Karpas-422 (cell line): ENCODE data around the gene HNRNPH3. TPM values are rescaled to one million over a fixed set of nuclear protein-coding genes. Genes with fewer than 3 reads are reported as not detected.

Experiments
- DNase-seq: peaks from one replicate; pipeline ENCODE4 v3.0.0-alpha.2; 2015
- H2AFZ ChIP-seq: fragments of 200-600 bp; sonication (generic); 2 replicates; pipeline ENCODE4 v1.6.1; 2014; ENCODE audit warnings: antibody characterized with exemption, low read length, mixed read lengths
- H3K27ac ChIP-seq: fragments of 200-600 bp; sonication (generic); 2 replicates; pipeline ENCODE4 v1.5.1; 2014; ENCODE audit warnings: mild to moderate bottlenecking, low read length, moderate library complexity
- H3K27me3 ChIP-seq: fragments of 200-600 bp; sonication (generic); 2 replicates; pipeline ENCODE4 v1.6.1; 2014; ENCODE audit warnings: low read length, mixed read lengths
- H3K36me3 ChIP-seq: fragments of 200-600 bp; sonication (generic); 2 replicates; pipeline ENCODE4 v1.6.1; 2014; ENCODE audit warnings: low read length, mixed read lengths; ENCODE audit not compliant: insufficient read depth
- H3K4me1 ChIP-seq: fragments of 200-600 bp; sonication (generic); 2 replicates; pipeline ENCODE4 v1.6.1; 2014; ENCODE audit warnings: mild to moderate bottlenecking, low read length, mixed read lengths
- H3K4me2 ChIP-seq: fragments of 200-600 bp; sonication (generic); 2 replicates; pipeline ENCODE4 v1.6.1; 2014; ENCODE audit warnings: low read length, low read depth, mild to moderate bottlenecking; ENCODE audit not compliant: poor library complexity, severe bottlenecking
- H3K4me3 ChIP-seq: fragments of 200-600 bp; sonication (generic); 2 replicates; pipeline ENCODE4 v1.5.1; 2014; ENCODE audit warnings: mild to moderate bottlenecking, antibody characterized with exemption, low read length, mixed read lengths
- H3K79me2 ChIP-seq: fragments of 200-600 bp; sonication (generic); 2 replicates; pipeline ENCODE4 v1.6.1; 2014; ENCODE audit warnings: mild to moderate bottlenecking, low read length, mixed read lengths
- H3K9ac ChIP-seq: fragments of 200-600 bp; sonication (generic); 2 replicates; pipeline ENCODE4 v1.6.0; 2014; ENCODE audit warnings: low read length
- H3K9me2 ChIP-seq: fragments of 200-600 bp; sonication (generic), shearing (Covaris generic); replicated peaks from 2 replicates; pipeline ENCODE4 v1.6.0; 2014; ENCODE audit warnings: mild to moderate bottlenecking, low read length, moderate library complexity; ENCODE audit not compliant: insufficient read depth
- H3K9me3 ChIP-seq: fragments of 300-700, 200-600 bp; sonication (generic); 2 replicates; pipeline ENCODE4 v1.6.1; 2014; ENCODE audit warnings: low read length, mixed read lengths
- H4K20me1 ChIP-seq: fragments of 200-600 bp; sonication (generic); 2 replicates; pipeline ENCODE4 v1.6.1; 2014; ENCODE audit warnings: mild to moderate bottlenecking, antibody characterized with exemption, low read length, low read depth; ENCODE audit not compliant: insufficient read depth
- total RNA-seq: library from RNA; depleted of rRNA; stranded (reverse); fragments of >200 nt; shearing (Covaris generic); gene quantifications from 2 replicates; pipeline ENCODE4 v1.2.3, GENCODE V29; 2014; ENCODE audit warnings: low replicate concordance

Gene HNRNPH3
- total RNA-seq, 1 experiment from 2014 or later = 24.1 TPM

DNA sequence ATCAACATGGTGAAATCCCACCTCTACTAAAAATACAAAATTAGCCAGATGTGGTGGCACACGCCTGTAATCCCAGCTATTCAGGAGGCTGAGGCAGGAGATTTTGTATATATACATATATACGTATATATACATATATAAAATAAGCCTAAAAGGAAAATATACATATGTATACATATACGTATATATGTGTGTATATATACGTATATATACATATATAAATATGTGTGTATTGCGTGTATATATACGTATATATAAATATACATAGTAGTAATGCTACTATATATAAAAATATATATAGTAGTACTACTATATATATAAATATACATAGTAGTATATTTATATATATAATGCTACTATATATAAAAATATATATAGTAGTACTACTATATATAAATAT is 27.3 kb downstream of the HNRNPH3 start:
- Histone ChIP-seq H3K27ac (no peak overlapping the region), H3K27me3 (no peaks in the 10 kb centered on the region), H4K20me1 (no peaks in the 10 kb centered on the region), H2AFZ (no peak overlapping the region), H3K4me2 (no peak overlapping the region), H3K9ac (no peak overlapping the region), H3K4me3 (no peak overlapping the region), H3K9me2 (no peaks in the 10 kb centered on the region), H3K36me3 (peaks cover 11% of the 10 kb centered on the region; the same call in 1 of the 2 replicates), H3K79me2 (no peaks in the 10 kb centered on the region), H3K4me1 (no peaks in the 10 kb centered on the region), H3K9me3 (no peaks in the 10 kb centered on the region)
- DNase-seq = no peak

- Histone ChIP-seq H3K36me3 (peaks cover 8% of the 10 kb centered on the region; the same call in 1 of the 2 replicates), H3K27ac (no peak overlapping the region), H3K4me1 (no peaks in the 10 kb centered on the region), H3K9ac (no peak overlapping the region), H4K20me1 (no peaks in the 10 kb centered on the region), H3K27me3 (no peaks in the 10 kb centered on the region), H3K79me2 (no peaks in the 10 kb centered on the region), H3K4me2 (no peak overlapping the region), H3K4me3 (no peak overlapping the region), H2AFZ (no peak overlapping the region), H3K9me2 (no peaks in the 10 kb centered on the region), H3K9me3 (no peaks in the 10 kb centered on the region)
- DNase-seq = no peak
Observed at GRCh38 chr10:68362590-68362989, 30.7 kb downstream of the HNRNPH3 start.

GRCh38 chr10:68364101-68364886 is 32.4 kb downstream of the HNRNPH3 start:
- H3K9me2 ChIP-seq = no peaks in the 10 kb centered on the region
- no peak overlapping the region for H3K4me3 ChIP-seq
- H3K27me3 ChIP-seq = no peaks in the 10 kb centered on the region
- DNase-seq = no peak
- H3K9ac ChIP-seq = no peak overlapping the region
- H3K9me3 ChIP-seq = no peaks in the 10 kb centered on the region
- no peak overlapping the region for H3K4me2 ChIP-seq
- no peaks in the 10 kb centered on the region for H3K4me1 ChIP-seq
- no peak overlapping the region for H2AFZ ChIP-seq
- H3K36me3 ChIP-seq = peaks cover 8% of the 10 kb centered on the region; the same call in 1 of the 2 replicates
- H4K20me1 ChIP-seq = no peaks in the 10 kb centered on the region
- H3K79me2 ChIP-seq = no peaks in the 10 kb centered on the region
- no peak overlapping the region for H3K27ac ChIP-seq

- peaks cover 12% of the 10 kb centered on the region; the same call in 1 of the 2 replicates for H3K36me3 ChIP-seq
- H3K9ac ChIP-seq = no peak overlapping the region
- no peak overlapping the region for H3K4me3 ChIP-seq
- no peaks in the 10 kb centered on the region for H3K27me3 ChIP-seq
- no peak overlapping the region for H2AFZ ChIP-seq
- no peaks in the 10 kb centered on the region for H3K79me2 ChIP-seq
- no peak for DNase-seq
- H3K4me1 ChIP-seq = no peaks in the 10 kb centered on the region
- H3K27ac ChIP-seq = no peak overlapping the region
- H3K9me2 ChIP-seq = no peaks in the 10 kb centered on the region
- no peak overlapping the region for H3K4me2 ChIP-seq
- no peaks in the 10 kb centered on the region for H3K9me3 ChIP-seq
- H4K20me1 ChIP-seq = no peaks in the 10 kb centered on the region
Observed at GRCh38 chr10:68365611-68366010, 33.7 kb downstream of the HNRNPH3 start.

DNA sequence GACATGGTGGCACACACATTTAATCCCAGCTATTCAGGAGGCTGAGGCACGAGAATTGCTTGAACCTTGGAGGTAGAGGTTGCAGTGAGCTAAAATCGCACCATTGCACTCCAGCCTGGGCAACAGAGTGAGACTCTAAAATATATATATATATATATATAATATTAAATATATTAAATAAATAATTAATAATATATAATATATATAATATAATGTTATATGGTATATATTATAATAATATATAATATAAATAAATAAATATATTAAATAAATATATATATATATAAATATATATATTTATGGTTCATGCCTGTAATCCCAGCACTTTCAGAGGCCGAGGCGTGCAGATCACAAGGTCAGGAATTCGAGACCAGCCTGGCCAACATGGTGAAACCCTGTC is 34.7 kb downstream of the HNRNPH3 start:
- Histone ChIP-seq H4K20me1 (no peaks in the 10 kb centered on the region), H3K4me1 (no peaks in the 10 kb centered on the region), H3K9ac (no peak overlapping the region), H3K27me3 (no peaks in the 10 kb centered on the region), H2AFZ (no peak overlapping the region), H3K9me3 (no peaks in the 10 kb centered on the region), H3K4me3 (no peak overlapping the region), H3K36me3 (peaks cover 15% of the 10 kb centered on the region; the same call in 1 of the 2 replicates), H3K9me2 (no peaks in the 10 kb centered on the region), H3K4me2 (no peak overlapping the region), H3K79me2 (no peaks in the 10 kb centered on the region), H3K27ac (no peak overlapping the region)
- no peak for DNase-seq

- H3K9me2 ChIP-seq = no peaks in the 10 kb centered on the region
- H3K4me2 ChIP-seq = no peak overlapping the region
- peaks cover 21% of the 10 kb centered on the region; the same call in 1 of the 2 replicates for H3K36me3 ChIP-seq
- H3K27me3 ChIP-seq = no peaks in the 10 kb centered on the region
- H3K9ac ChIP-seq = no peak overlapping the region
- H4K20me1 ChIP-seq = no peaks in the 10 kb centered on the region
- H3K27ac ChIP-seq = no peak overlapping the region
- DNase-seq = no peak
- no peaks in the 10 kb centered on the region for H3K9me3 ChIP-seq
- H3K79me2 ChIP-seq = no peaks in the 10 kb centered on the region
- no peaks in the 10 kb centered on the region for H3K4me1 ChIP-seq
- H2AFZ ChIP-seq = no peak overlapping the region
- H3K4me3 ChIP-seq = no peak overlapping the region
Observed at GRCh38 chr10:68367121-68367520, 35.3 kb downstream of the HNRNPH3 start.

DNA sequence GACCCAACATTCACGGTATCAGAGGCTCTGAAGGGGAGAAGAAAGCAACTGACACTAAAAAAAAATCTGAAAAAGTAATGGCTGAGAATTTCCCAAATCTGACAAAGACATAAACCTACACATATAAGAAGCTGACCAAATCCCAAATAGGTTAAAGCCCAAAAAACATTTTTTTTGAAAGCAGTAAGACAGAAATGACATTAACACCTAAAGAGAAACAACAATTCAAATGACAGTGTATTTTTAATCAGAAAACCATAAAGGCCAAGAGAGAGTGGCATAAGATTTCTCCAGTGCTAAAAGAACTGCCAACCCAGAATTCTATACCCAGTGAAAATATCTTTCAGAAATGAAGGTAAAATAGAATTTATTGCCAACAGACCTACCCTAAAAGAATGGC is 39.7 kb downstream of the HNRNPH3 start:
- Histone ChIP-seq H3K27ac (no peak overlapping the region), H3K4me2 (no peak overlapping the region)
- DNase-seq = no peak

GRCh38 chr10:68385740-68386139 is 53.9 kb downstream of the HNRNPH3 start:
- Histone ChIP-seq H3K4me3 (no peak overlapping the region), H3K27me3 (no peaks in the 10 kb centered on the region), H3K79me2 (no peaks in the 10 kb centered on the region), H3K9me2 (no peaks in the 10 kb centered on the region), H3K27ac (no peak overlapping the region), H2AFZ (no peak overlapping the region), H3K4me1 (no peaks in the 10 kb centered on the region), H3K9me3 (no peaks in the 10 kb centered on the region), H3K4me2 (no peak overlapping the region), H3K36me3 (peaks cover 30% of the 10 kb centered on the region), H4K20me1 (no peaks in the 10 kb centered on the region), H3K9ac (no peak overlapping the region)
- DNase-seq = no peak

More for the DNA sequence above, 39.7 kb downstream of the HNRNPH3 start:
- H3K9me3 ChIP-seq = peaks cover 11% of the 10 kb centered on the region
- H3K9ac ChIP-seq = no peak overlapping the region
- H3K4me3 ChIP-seq = no peak overlapping the region
- H4K20me1 ChIP-seq = no peaks in the 10 kb centered on the region
- no peaks in the 10 kb centered on the region for H3K4me1 ChIP-seq
- no peak overlapping the region for H2AFZ ChIP-seq
- H3K36me3 ChIP-seq = peaks cover 48% of the 10 kb centered on the region
- no peaks in the 10 kb centered on the region for H3K79me2 ChIP-seq
- H3K27me3 ChIP-seq = no peaks in the 10 kb centered on the region
- no peaks in the 10 kb centered on the region for H3K9me2 ChIP-seq
